LHCN-M2 (cell line): ENCODE measurements around the gene LMLN. TPM values are rescaled to one million over a fixed set of nuclear protein-coding genes. Genes with fewer than 3 reads are reported as not detected.
"Not testable (repeated sequence)": the region's sequence is repeated elsewhere in the genome, so short reads cannot be mapped to it uniquely, and the experiment has no call there.

Experiments
- DNase-seq: peaks from one replicate; pipeline ENCODE4 v3.0.0-alpha.2; 2012; ENCODE audit warnings: low read depth
- total RNA-seq: library from RNA; depleted of rRNA; stranded (reverse); fragments of >200 nt; gene quantifications from 2 replicates; pipeline ENCODE4 v1.2.3, GENCODE V29; 2014; rRNA removed

LMLN gene
- total RNA-seq, 1 experiment from 2014 or later = 12.2 TPM

- no peak for DNase-seq
Observed at GRCh38 chr3:198076722-198077308, 116.8 kb downstream of the LMLN start.

GRCh38 chr3:198079771-198080520 is 119.9 kb downstream of the LMLN start:
- peak; percentile 11 for DNase-seq

- peak; percentile 59 for DNase-seq
Observed at GRCh38 chr3:198080521-198081384, 120.7 kb downstream of the LMLN start.

GRCh38 chr3:198081421-198081844 is 121.4 kb downstream of the LMLN start:
- DNase-seq = no peak

GRCh38 chr3:198082226-198082625 is 122.2 kb downstream of the LMLN start:
- not testable (repeated sequence) for DNase-seq

GRCh38 chr3:198088421-198088955 is 128.5 kb downstream of the LMLN start:
- no peak for DNase-seq

GRCh38 chr3:198090795-198091332 is 130.8 kb downstream of the LMLN start:
- DNase-seq = no peak

- DNase-seq = no peak
Observed at GRCh38 chr3:198092276-198092675, 132.3 kb downstream of the LMLN start.

- DNase-seq = no peak
Observed at GRCh38 chr3:198093112-198093679, 133.2 kb downstream of the LMLN start.

Other genes with a start within 250 kb of the LMLN start
- 18.5 and 24.8 TPM in 2 replicates for gene RUBCN, start 223.3 kb upstream of the LMLN start, total RNA-seq
- 46.9 and 60.0 TPM in 2 replicates for gene FYTTD1, start 210.3 kb upstream of the LMLN start, total RNA-seq
- 17.1 and 24.7 TPM in 2 replicates for gene LRCH3, start 169.0 kb upstream of the LMLN start, total RNA-seq
- gene RPL35A, start 10.0 kb upstream of the LMLN start, total RNA-seq = 608 and 692 TPM in 2 replicates